OCI-LY7 (cell line): ENCODE results near the gene SPAG4. TPM values are rescaled to one million over a fixed set of nuclear protein-coding genes. Genes with fewer than 3 reads are reported as not detected.

Source experiments
- BruUV-seq: library from RNA; stranded (reverse); fragments of 400-500 nt; replicated peaks from 2 replicates; lab custom pipeline; 2021; lab: Mats Ljungman, UMichigan
- CTCF ChIA-PET: fragments of 300-600 bp; sonication (Branson Sonifier 250); formaldehyde crosslinking; loops from one replicate; lab custom pipeline; 2022; ENCODE audit warnings: antibody characterized with exemption; ENCODE audit not compliant: unreplicated experiment; lab: Charles Lee
- POLR2A ChIA-PET: fragments of 300-600 bp; sonication (Branson Sonifier 250); formaldehyde crosslinking; loops from one replicate; lab custom pipeline; 2022; ENCODE audit warnings: antibody characterized with exemption; lab: Charles Lee
- DNase-seq: peaks from one replicate; pipeline ENCODE4 v3.0.0-alpha.2; 2015; ENCODE audit warnings: low spot score
- H2AFZ ChIP-seq: fragments of 200-600 bp; sonication (generic), shearing (Covaris generic); 2 replicates; pipeline ENCODE4 v1.6.1; 2014; ENCODE audit warnings: mild to moderate bottlenecking, antibody characterized with exemption, low read length, moderate library complexity
- H3K27ac ChIP-seq: fragments of 200-600 bp; sonication (generic); 2 replicates; pipeline ENCODE4 v1.5.1; 2014; ENCODE audit warnings: mixed run types, low read depth, mild to moderate bottlenecking, moderate library complexity, low read length, inconsistent platforms; ENCODE audit not compliant: poor library complexity, severe bottlenecking
- H3K36me3 ChIP-seq: fragments of 200-600 bp; sonication (generic); 2 replicates; pipeline ENCODE4 v1.6.1; 2014; ENCODE audit warnings: mild to moderate bottlenecking, antibody characterized with exemption, low read length, moderate library complexity, mixed read lengths; ENCODE audit not compliant: insufficient read depth
- H3K4me1 ChIP-seq: fragments of 200-600 bp; sonication (generic); 2 replicates; pipeline ENCODE4 v1.5.1; 2014; ENCODE audit warnings: mild to moderate bottlenecking, low read length; ENCODE audit not compliant: insufficient read depth, poor library complexity, severe bottlenecking
- H3K4me2 ChIP-seq: fragments of 200-600 bp; sonication (generic); 2 replicates; pipeline ENCODE4 v1.6.1; 2014; ENCODE audit warnings: mild to moderate bottlenecking, low read length
- H3K4me3 ChIP-seq: fragments of 200-600 bp; sonication (generic); 2 replicates; pipeline ENCODE4 v1.5.1; 2014; ENCODE audit warnings: mild to moderate bottlenecking, low read depth, low read length; ENCODE audit not compliant: poor library complexity, severe bottlenecking
- H3K79me2 ChIP-seq: fragments of 200-600 bp; sonication (generic); 2 replicates; pipeline ENCODE4 v1.6.1; 2016; ENCODE audit warnings: low read depth, mild to moderate bottlenecking, low read length, moderate library complexity, mixed read lengths; ENCODE audit not compliant: insufficient read depth
- H3K9me2 ChIP-seq: fragments of 200-600 bp; sonication (generic); 2 replicates; pipeline ENCODE4 v1.6.1; 2016; ENCODE audit warnings: mild to moderate bottlenecking, low read length, mixed read lengths; ENCODE audit not compliant: insufficient read depth
- H3K9me3 ChIP-seq: fragments of 200-600 bp; sonication (generic); 2 replicates; pipeline ENCODE4 v1.6.1; 2014; ENCODE audit warnings: mild to moderate bottlenecking, mixed run types, low read length, mixed read lengths
- H4K20me1 ChIP-seq: fragments of 200-600 bp; sonication (generic); 2 replicates; pipeline ENCODE4 v1.6.1; 2014; ENCODE audit warnings: mild to moderate bottlenecking, antibody characterized with exemption, low read length, moderate library complexity, mixed read lengths; ENCODE audit not compliant: insufficient read depth
- CTCF ChIP-seq: fragments of 200-600 bp; sonication (generic); conservative IDR thresholded peaks from 2 replicates; pipeline ENCODE4 v1.5.1; 2014; ENCODE audit warnings: mild to moderate bottlenecking, antibody characterized with exemption, low read length, moderate library complexity, mixed read lengths
- EZH2phosphoT487 ChIP-seq: fragments of 200-600 bp; sonication (generic); IDR thresholded peaks from 2 replicates; pipeline ENCODE4 v1.6.1; 2018; ENCODE audit warnings: low read depth, borderline replicate concordance, mild to moderate bottlenecking, mixed run types, antibody characterized with exemption, low read length, moderate library complexity, mixed read lengths
- intact Hi-C: fragments of 100-400 bp; cut with micrococcal nuclease; formaldehyde crosslinking; loops from one replicate; pipeline ENCODE4 v1.10.0; 2022; ENCODE audit not compliant: unreplicated experiment
- total RNA-seq, 2 experiments: library from RNA; depleted of rRNA in 1 of 2; stranded (reverse); fragments of >200 nt in 1 of 2; shearing (Covaris generic) in 1 of 2; gene quantifications; 2 replicates each; pipeline ENCODE4 v1.2.3, GENCODE V29; 2014 to 2022

Gene SPAG4
- total RNA-seq, 2 experiments from 2014 or later = 24.7 to 64.2 TPM

GRCh38 chr20:35627121-35627520 is 11.5 kb downstream of the SPAG4 start:
- Histone ChIP-seq H3K4me1 (no peaks in the 10 kb centered on the region), H3K36me3 (peaks cover 74% of the 10 kb centered on the region), H3K79me2 (no peaks in the 10 kb centered on the region), H2AFZ (no peak overlapping the region), H3K9me3 (no peaks in the 10 kb centered on the region), H3K27ac (no peak overlapping the region), H4K20me1 (no peaks in the 10 kb centered on the region), H3K9me2 (no peaks in the 10 kb centered on the region), H3K4me2 (no peak overlapping the region), H3K4me3 (no peak overlapping the region)
- TF ChIP-seq EZH2phosphoT487 = no peak
- no peak for TF ChIP-seq CTCF
- no peak for DNase-seq
- ChIA-PET CTCF (interaction anchor here (0.7 kb wide), 1 partner anchor 8 kb away, joined by 3 read pairs; no protein-coding TSS in a partner anchor), POLR2A (no interaction called here)
- intact Hi-C loops = no loop called here
- no TSS peak for BruUV-seq

- intact Hi-C loops = no loop called here
- Histone ChIP-seq H3K4me1 (no peaks in the 10 kb centered on the region), H3K27ac (no peak overlapping the region), H3K36me3 (peaks cover 75% of the 10 kb centered on the region), H3K4me2 (no peak overlapping the region), H3K79me2 (no peaks in the 10 kb centered on the region), H4K20me1 (no peaks in the 10 kb centered on the region), H3K9me2 (no peaks in the 10 kb centered on the region), H3K9me3 (no peaks in the 10 kb centered on the region), H2AFZ (no peak overlapping the region), H3K4me3 (no peak overlapping the region)
- no TSS peak for BruUV-seq
- no peak for DNase-seq
- no peak for TF ChIP-seq EZH2phosphoT487
- TF ChIP-seq CTCF = no peak
- CTCF ChIA-PET = no interaction called here
- POLR2A ChIA-PET = interaction anchor here (0.8 to 0.9 kb wide), 2 partner anchors 11 to 60 kb away, joined by 3 to 4 read pairs; no protein-coding TSS in a partner anchor
These were observed 14.0 kb downstream of the SPAG4 start for GRCh38 chr20:35629427-35630145.

- Histone ChIP-seq H3K27ac (no peak overlapping the region), H3K9me3 (no peaks in the 10 kb centered on the region), H4K20me1 (no peaks in the 10 kb centered on the region), H3K9me2 (no peaks in the 10 kb centered on the region), H3K79me2 (no peaks in the 10 kb centered on the region), H3K4me3 (no peak overlapping the region), H3K4me1 (no peaks in the 10 kb centered on the region), H3K36me3 (peaks cover 64% of the 10 kb centered on the region), H3K4me2 (no peak overlapping the region), H2AFZ (no peak overlapping the region)
- ChIA-PET POLR2A (interaction anchor here (0.8 kb wide), 1 partner anchor 62 kb away, joined by 3 read pairs; no protein-coding TSS in a partner anchor), CTCF (interaction anchor here (1.5 kb wide), 1 partner anchor 13 kb away, joined by 3 read pairs; no protein-coding TSS in a partner anchor)
- no TSS peak for BruUV-seq
- intact Hi-C loops = no loop called here
- no peak for DNase-seq
- TF ChIP-seq CTCF = no peak
- no peak for TF ChIP-seq EZH2phosphoT487
These were observed 15.0 kb downstream of the SPAG4 start for GRCh38 chr20:35630636-35631035.
